Astrocyte (in vitro differentiated cells and primary cell): ENCODE results near the gene PCDHGB5. TPM values are rescaled to one million over a fixed set of nuclear protein-coding genes. Genes with fewer than 3 reads are reported as not detected.
A peak's percentile ranks its signal among the peaks of the same experiment; 100 is the strongest.

Source experiments
- DNase-seq: peaks from one replicate; pipeline ENCODE4 v3.0.0-alpha.2; 2010; ENCODE audit warnings: low read depth
- FAIRE-seq: peaks from 2 replicates; lab custom pipeline; 2011; peaks lifted over from hg19 to GRCh38; lab: Jason Lieb, UNC
- H2AFZ ChIP-seq: 2 replicates; pipeline ENCODE4 v1.6.0; 2012; ENCODE audit warnings: low read depth, low read length, inconsistent platforms
- H3K27ac ChIP-seq: 2 replicates; pipeline ENCODE4 v1.5.1; 2011; ENCODE audit warnings: low read depth, low read length, inconsistent platforms
- H3K27me3 ChIP-seq: 2 replicates; pipeline ENCODE4 v1.6.0; 2011; ENCODE audit warnings: low read length, inconsistent platforms; ENCODE audit not compliant: insufficient read depth
- H3K36me3 ChIP-seq: 2 replicates; pipeline ENCODE4 v1.5.1; 2011; ENCODE audit warnings: low read length, inconsistent platforms; ENCODE audit not compliant: insufficient read depth
- H3K4me1 ChIP-seq: 2 replicates; pipeline ENCODE4 v1.5.1; 2011; ENCODE audit warnings: low read length, inconsistent platforms; ENCODE audit not compliant: insufficient read depth
- H3K4me2 ChIP-seq: 2 replicates; pipeline ENCODE4 v1.6.0; 2012; ENCODE audit warnings: low read length, inconsistent platforms
- H3K4me3 ChIP-seq: 2 replicates; pipeline ENCODE4 v1.5.1; 2011; ENCODE audit warnings: low read depth, mild to moderate bottlenecking, low read length, inconsistent platforms; ENCODE audit not compliant: insufficient read depth
- H3K79me2 ChIP-seq: 2 replicates; pipeline ENCODE4 v1.6.0; 2012; ENCODE audit warnings: mild to moderate bottlenecking, low read length, inconsistent platforms; ENCODE audit not compliant: insufficient read depth
- H3K9ac ChIP-seq: 2 replicates; pipeline ENCODE4 v1.6.0; 2012; ENCODE audit warnings: mild to moderate bottlenecking, low read length, inconsistent platforms
- H3K9me3 ChIP-seq: 2 replicates; pipeline ENCODE4 v1.5.1; 2012; ENCODE audit warnings: low read depth, mild to moderate bottlenecking, low read length, inconsistent platforms; ENCODE audit not compliant: insufficient read depth
- H4K20me1 ChIP-seq: 2 replicates; pipeline ENCODE4 v1.6.0; 2012; ENCODE audit warnings: low read length, inconsistent platforms; ENCODE audit not compliant: insufficient read depth
- H3K27ac Mint-ChIP-seq: one replicate; pipeline ENCODE4 v1.8.0; 2021; ENCODE audit warnings: mild to moderate bottlenecking, mixed read lengths; ENCODE audit not compliant: unreplicated experiment
- H3K27me3 Mint-ChIP-seq: one replicate; pipeline ENCODE4 v1.8.0; 2021; ENCODE audit warnings: low read depth, mixed read lengths; ENCODE audit not compliant: unreplicated experiment
- H3K36me3 Mint-ChIP-seq: one replicate; pipeline ENCODE4 v1.8.0; 2021; ENCODE audit warnings: low read depth, mixed read lengths; ENCODE audit not compliant: unreplicated experiment
- H3K4me1 Mint-ChIP-seq: one replicate; pipeline ENCODE4 v1.8.0; 2021; ENCODE audit warnings: low read depth, mixed read lengths; ENCODE audit not compliant: unreplicated experiment
- H3K4me3 Mint-ChIP-seq: one replicate; pipeline ENCODE4 v1.8.0; 2021; ENCODE audit warnings: mild to moderate bottlenecking, moderate library complexity, mixed read lengths; ENCODE audit not compliant: unreplicated experiment
- H3K9me3 Mint-ChIP-seq: one replicate; pipeline ENCODE4 v1.8.0; 2021; ENCODE audit warnings: mild to moderate bottlenecking, mixed read lengths; ENCODE audit not compliant: unreplicated experiment
- CTCF ChIP-seq: IDR thresholded peaks from 2 replicates; pipeline ENCODE4 v1.5.1; 2011; ENCODE audit warnings: low read depth, mild to moderate bottlenecking, inconsistent platforms, low read length, moderate library complexity; ENCODE audit not compliant: insufficient read depth
- EZH2 ChIP-seq: IDR thresholded peaks from 2 replicates; pipeline ENCODE4 v1.6.1; 2012; ENCODE audit warnings: mild to moderate bottlenecking, low read length, inconsistent platforms; ENCODE audit not compliant: insufficient read depth
- total RNA-seq: library from RNA; stranded (reverse); gene quantifications from 2 replicates; pipeline ENCODE4 v1.2.1, GENCODE V29; 2021

The PCDHGB5 gene
- total RNA-seq, 1 donor from 2014 or later: 2.1 TPM

DNA sequence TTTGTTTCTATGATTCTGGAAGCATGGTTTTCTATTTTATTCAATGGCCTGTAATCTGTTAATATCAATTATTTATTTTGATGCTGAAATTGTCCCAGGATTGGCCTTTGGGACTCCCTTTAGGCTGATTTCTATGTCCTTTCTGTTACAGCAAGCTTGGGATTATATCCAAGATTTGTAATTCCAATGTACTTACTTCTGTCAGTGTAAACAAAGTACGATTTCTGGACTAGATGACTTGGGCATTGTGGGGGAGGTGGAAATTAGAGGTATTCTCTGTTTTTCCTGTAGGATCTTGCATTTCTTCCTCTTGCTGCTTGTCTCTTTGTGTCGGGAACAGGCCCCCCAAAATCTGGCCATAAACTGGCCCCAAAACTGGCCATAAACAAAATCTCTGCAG, 36.3 kb downstream of the PCDHGB5 start:
- no peak for FAIRE-seq
- no peak overlapping the region for H3K4me3 Mint-ChIP-seq

GRCh38 chr5:141437221-141437620, 39.5 kb downstream of the PCDHGB5 start:
- DNase-seq (no peak), FAIRE-seq (peak; percentile 47)
- H3K9me3 Mint-ChIP-seq: peaks cover under 1% of the 10 kb centered on the region
- Histone ChIP-seq H3K4me3 (no peak overlapping the region), H3K4me1 (no peaks in the 10 kb centered on the region), H3K36me3 (no peaks in the 10 kb centered on the region), H3K27me3 (no peaks in the 10 kb centered on the region), H3K4me2 (peak overlapping the region; percentile 0), H3K27ac (no peak overlapping the region), H3K9ac (no peak overlapping the region), H3K9me3 (peaks cover 9% of the 10 kb centered on the region), H3K79me2 (peaks cover 12% of the 10 kb centered on the region), H2AFZ (no peak overlapping the region), H4K20me1 (peaks cover 1% of the 10 kb centered on the region)
- no peaks in the 10 kb centered on the region for H3K27me3 Mint-ChIP-seq
- H3K4me1 Mint-ChIP-seq: peaks cover 5% of the 10 kb centered on the region
- H3K27ac Mint-ChIP-seq: no peak overlapping the region
- TF ChIP-seq EZH2: no peak
- no peak for TF ChIP-seq CTCF
- no peak overlapping the region for H3K4me3 Mint-ChIP-seq
- H3K36me3 Mint-ChIP-seq: peaks cover 32% of the 10 kb centered on the region

More for the DNA sequence above, 36.3 kb downstream of the PCDHGB5 start:
- peaks cover 12% of the 10 kb centered on the region for H3K79me2 ChIP-seq
- no peaks in the 10 kb centered on the region for H3K4me1 ChIP-seq
- H3K36me3 ChIP-seq: no peaks in the 10 kb centered on the region
- H2AFZ ChIP-seq: no peak overlapping the region
- no peak overlapping the region for H3K27ac ChIP-seq
- H3K9me3 ChIP-seq: peaks cover 20% of the 10 kb centered on the region
- TF ChIP-seq CTCF: no peak
- no peak for TF ChIP-seq EZH2
- Mint-ChIP-seq H3K9me3 (peaks cover 20% of the 10 kb centered on the region), H3K27ac (no peak overlapping the region), H3K4me1 (no peaks in the 10 kb centered on the region), H3K36me3 (peaks cover 33% of the 10 kb centered on the region), H3K27me3 (no peaks in the 10 kb centered on the region)
- H4K20me1 ChIP-seq: no peaks in the 10 kb centered on the region
- no peak overlapping the region for H3K9ac ChIP-seq
- no peak overlapping the region for H3K4me3 ChIP-seq
- no peak for DNase-seq
- H3K4me2 ChIP-seq: no peak overlapping the region
- no peaks in the 10 kb centered on the region for H3K27me3 ChIP-seq

DNA sequence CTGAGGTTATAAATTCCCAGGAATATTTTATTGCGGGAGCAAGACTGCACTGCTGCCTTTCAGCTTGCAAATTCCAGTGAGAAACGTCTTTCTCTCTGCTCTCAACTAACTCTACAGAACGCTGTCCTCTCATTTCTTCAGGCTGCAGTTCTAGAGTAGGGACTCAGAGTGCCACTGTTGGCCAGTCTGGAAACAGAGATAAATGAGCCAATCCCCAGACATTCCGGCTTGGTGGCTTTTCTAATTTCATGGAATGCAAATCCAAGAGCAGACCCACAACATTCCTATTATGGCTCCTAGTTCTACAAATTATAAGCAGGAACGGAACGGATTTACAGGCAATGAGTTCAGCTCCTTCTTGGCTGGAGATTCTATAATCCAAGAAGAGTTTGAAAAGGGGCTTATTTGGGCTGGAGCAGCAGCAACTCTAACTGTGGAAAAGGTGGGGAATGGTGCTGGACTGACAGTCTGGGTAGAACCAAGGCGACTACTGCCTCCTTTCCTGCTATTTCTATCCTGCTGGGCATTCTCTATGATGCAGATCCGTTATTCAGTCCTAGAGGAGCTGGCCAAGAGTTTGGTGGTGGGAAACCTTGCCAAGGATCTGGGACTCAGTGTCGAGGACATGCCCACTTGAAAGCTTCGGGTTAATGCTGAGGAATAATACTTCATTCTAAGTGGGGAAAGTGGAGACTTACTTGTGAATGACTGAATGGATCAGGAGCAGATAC, 41.8 kb downstream of the PCDHGB5 start:
- TF ChIP-seq CTCF: peak; percentile 11
- TF ChIP-seq EZH2: no peak
- no peaks in the 10 kb centered on the region for H3K27me3 ChIP-seq
- H3K4me1 ChIP-seq: no peaks in the 10 kb centered on the region
- H3K9me3 Mint-ChIP-seq: no peaks in the 10 kb centered on the region
- H3K36me3 ChIP-seq: no peaks in the 10 kb centered on the region
- H4K20me1 ChIP-seq: peaks cover 4% of the 10 kb centered on the region
- H3K27ac ChIP-seq: no peak overlapping the region
- H3K9me3 ChIP-seq: peaks cover 8% of the 10 kb centered on the region
- no peak overlapping the region for H3K27ac Mint-ChIP-seq
- peaks cover 13% of the 10 kb centered on the region for H3K79me2 ChIP-seq
- H3K9ac ChIP-seq: no peak overlapping the region
- H3K36me3 Mint-ChIP-seq: peaks cover 21% of the 10 kb centered on the region
- no peak overlapping the region for H3K4me3 ChIP-seq
- no peak overlapping the region for H2AFZ ChIP-seq
- H3K4me1 Mint-ChIP-seq: peaks cover 5% of the 10 kb centered on the region
- peak; percentile 38 for DNase-seq
- FAIRE-seq: no peak
- H3K4me3 Mint-ChIP-seq: no peak overlapping the region
- H3K4me2 ChIP-seq: no peak overlapping the region
- H3K27me3 Mint-ChIP-seq: no peaks in the 10 kb centered on the region
